ES-I3 (cell line): ENCODE measurements around the gene ZNF90.
"Not testable (repeated sequence)": the region's sequence is repeated elsewhere in the genome, so short reads cannot be mapped to it uniquely, and the experiment has no call there.

Source experiments
- H3K36me3 ChIP-seq: 2 replicates; pipeline ENCODE4 v1.6.1; 2013; ENCODE audit warnings: mild to moderate bottlenecking, low read length, control low read depth, moderate library complexity; ENCODE audit not compliant: insufficient read depth
- H3K4me1 ChIP-seq: 2 replicates; pipeline ENCODE4 v1.6.1; 2013; ENCODE audit warnings: mild to moderate bottlenecking, control low read depth, low read length; ENCODE audit not compliant: insufficient read depth
- H3K9ac ChIP-seq: 2 replicates; pipeline ENCODE4 v1.6.1; 2013; ENCODE audit warnings: low read depth, mild to moderate bottlenecking, low read length, moderate library complexity
- H3K9me3 ChIP-seq: 2 replicates; pipeline ENCODE4 v1.6.1; 2013; ENCODE audit warnings: mild to moderate bottlenecking, low read length, moderate library complexity; ENCODE audit not compliant: control insufficient read depth, insufficient read depth

ZNF90 gene

GRCh38 chr19:20072936-20073335 lies 4.9 kb upstream of the ZNF90 start:
- Histone ChIP-seq H3K4me1 (peaks cover 3% of the 10 kb centered on the region; the same call in 1 of the 2 replicates), H3K9ac (no peak overlapping the region), H3K36me3 (no peaks in the 10 kb centered on the region), H3K9me3 (no peaks in the 10 kb centered on the region)

GRCh38 chr19:20078581-20079031 lies 806 bp downstream of the ZNF90 start:
- Histone ChIP-seq H3K36me3 (peaks cover 8% of the 10 kb centered on the region), H3K9me3 (peaks cover 3% of the 10 kb centered on the region; the same call in 1 of the 2 replicates), H3K9ac (peak overlapping the region; percentile 77), H3K4me1 (peaks cover 13% of the 10 kb centered on the region)

GRCh38 chr19:20079476-20079875 lies 1.7 kb downstream of the ZNF90 start:
- peak overlapping the region; percentile 77 for H3K9ac ChIP-seq
- H3K4me1 ChIP-seq, result peaks cover 14% of the 10 kb centered on the region
- H3K36me3 ChIP-seq, result peaks cover 8% of the 10 kb centered on the region
- peaks cover 5% of the 10 kb centered on the region; the same call in 1 of the 2 replicates for H3K9me3 ChIP-seq

GRCh38 chr19:20080656-20081055 lies 2.9 kb downstream of the ZNF90 start:
- Histone ChIP-seq H3K4me1 (peaks cover 14% of the 10 kb centered on the region), H3K9me3 (peaks cover 9% of the 10 kb centered on the region; the same call in 1 of the 2 replicates), H3K36me3 (peaks cover 8% of the 10 kb centered on the region), H3K9ac (peak overlapping the region; percentile 18; the same call in 1 of the 2 replicates)

- not testable (repeated sequence) for H3K9ac ChIP-seq, H3K36me3 ChIP-seq
Measured at GRCh38 chr19:20082232-20082833, 4.5 kb downstream of the ZNF90 start.

GRCh38 chr19:20082876-20083275 lies 5.1 kb downstream of the ZNF90 start:
- peaks cover 14% of the 10 kb centered on the region for H3K4me1 ChIP-seq
- 0 out of 2 replicates have a peak overlapping the region, but pooled peaks have one; percentile 24 for H3K9ac ChIP-seq
- H3K9me3 ChIP-seq, result peaks cover 16% of the 10 kb centered on the region; the same call in 1 of the 2 replicates
- not testable (repeated sequence) for H3K36me3 ChIP-seq

More at GRCh38 chr19:20082232-20082833, 4.5 kb downstream of the ZNF90 start:
- Histone ChIP-seq H3K4me1 (peaks cover 14% of the 10 kb centered on the region), H3K9me3 (peaks cover 12% of the 10 kb centered on the region; the same call in 1 of the 2 replicates)

- Histone ChIP-seq H3K4me1 (no peaks in the 10 kb centered on the region), H3K36me3 (peaks cover 51% of the 10 kb centered on the region), H3K9me3 (peaks cover 68% of the 10 kb centered on the region), H3K9ac (no peak overlapping the region)
Measured at GRCh38 chr19:20102097-20102496, 24.3 kb downstream of the ZNF90 start.

- H3K4me1 ChIP-seq, result no peaks in the 10 kb centered on the region
- H3K9ac ChIP-seq, result no peak overlapping the region
- peaks cover 67% of the 10 kb centered on the region for H3K9me3 ChIP-seq
- H3K36me3 ChIP-seq, result peaks cover 57% of the 10 kb centered on the region
Measured at GRCh38 chr19:20103091-20103740, 25.4 kb downstream of the ZNF90 start.

GRCh38 chr19:20107301-20107700 lies 29.5 kb downstream of the ZNF90 start:
- H3K9ac ChIP-seq, result no peak overlapping the region
- peaks cover 46% of the 10 kb centered on the region for H3K36me3 ChIP-seq
- no peaks in the 10 kb centered on the region for H3K4me1 ChIP-seq
- peaks cover 46% of the 10 kb centered on the region for H3K9me3 ChIP-seq

GRCh38 chr19:20118064-20118839 lies 40.5 kb downstream of the ZNF90 start:
- H3K9me3 ChIP-seq, result peaks cover 84% of the 10 kb centered on the region
- peaks cover 52% of the 10 kb centered on the region for H3K36me3 ChIP-seq
- H3K9ac ChIP-seq, H3K4me1 ChIP-seq: not testable (repeated sequence)

- no peaks in the 10 kb centered on the region for H3K4me1 ChIP-seq
- peaks cover 54% of the 10 kb centered on the region for H3K9me3 ChIP-seq
- peaks cover 50% of the 10 kb centered on the region for H3K36me3 ChIP-seq
- H3K9ac ChIP-seq, result no peak overlapping the region
Measured at GRCh38 chr19:20124879-20125278, 47.1 kb downstream of the ZNF90 start.

GRCh38 chr19:20132933-20133332 lies 55.1 kb downstream of the ZNF90 start:
- H3K9ac ChIP-seq, H3K4me1 ChIP-seq, H3K9me3 ChIP-seq, H3K36me3 ChIP-seq: not testable (repeated sequence)

GRCh38 chr19:20137714-20138113 lies 59.9 kb downstream of the ZNF90 start:
- not testable (repeated sequence) for H3K9ac ChIP-seq, H3K9me3 ChIP-seq, H3K36me3 ChIP-seq, H3K4me1 ChIP-seq

GRCh38 chr19:20151617-20152145 lies 73.9 kb downstream of the ZNF90 start:
- H3K9me3 ChIP-seq, result no peaks in the 10 kb centered on the region; the same call in 1 of the 2 replicates
- no peak overlapping the region for H3K9ac ChIP-seq
- no peaks in the 10 kb centered on the region for H3K4me1 ChIP-seq
- no peaks in the 10 kb centered on the region for H3K36me3 ChIP-seq
